ENCODE data around the gene TXK.

The TXK gene

DNA sequence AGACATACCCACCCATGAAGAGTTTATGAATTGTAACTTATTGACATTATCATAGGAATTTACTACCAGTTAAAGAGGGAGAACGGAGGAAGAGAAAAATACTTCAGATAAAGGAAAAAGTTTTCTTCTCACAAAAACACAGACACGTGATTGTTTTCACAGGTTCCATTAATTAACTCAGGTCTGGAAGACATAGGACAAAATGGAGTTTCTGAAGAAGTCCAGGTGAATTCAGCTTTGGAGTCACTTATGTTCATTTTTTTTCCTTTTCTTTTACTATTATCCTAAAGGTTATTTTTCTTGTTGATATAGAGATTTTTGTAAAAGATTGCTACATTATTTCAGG lies 97.0 kb downstream of the TXK start:
- no peak for DNase-seq (ENCODE audit: low read depth)
- no peak overlapping the region for H3K4me3 ChIP-seq (ENCODE audit: low read length)
- TF ChIP-seq, protein P1, sequence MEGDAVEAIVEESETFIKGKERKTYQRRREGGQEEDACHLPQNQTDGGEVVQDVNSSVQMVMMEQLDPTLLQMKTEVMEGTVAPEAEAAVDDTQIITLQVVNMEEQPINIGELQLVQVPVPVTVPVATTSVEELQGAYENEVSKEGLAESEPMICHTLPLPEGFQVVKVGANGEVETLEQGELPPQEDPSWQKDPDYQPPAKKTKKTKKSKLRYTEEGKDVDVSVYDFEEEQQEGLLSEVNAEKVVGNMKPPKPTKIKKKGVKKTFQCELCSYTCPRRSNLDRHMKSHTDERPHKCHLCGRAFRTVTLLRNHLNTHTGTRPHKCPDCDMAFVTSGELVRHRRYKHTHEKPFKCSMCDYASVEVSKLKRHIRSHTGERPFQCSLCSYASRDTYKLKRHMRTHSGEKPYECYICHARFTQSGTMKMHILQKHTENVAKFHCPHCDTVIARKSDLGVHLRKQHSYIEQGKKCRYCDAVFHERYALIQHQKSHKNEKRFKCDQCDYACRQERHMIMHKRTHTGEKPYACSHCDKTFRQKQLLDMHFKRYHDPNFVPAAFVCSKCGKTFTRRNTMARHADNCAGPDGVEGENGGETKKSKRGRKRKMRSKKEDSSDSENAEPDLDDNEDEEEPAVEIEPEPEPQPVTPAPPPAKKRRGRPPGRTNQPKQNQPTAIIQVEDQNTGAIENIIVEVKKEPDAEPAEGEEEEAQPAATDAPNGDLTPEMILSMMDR (conservative IDR thresholded peaks at IDR 0.05; ENCODE audit: low read length), result no peak

DNA sequence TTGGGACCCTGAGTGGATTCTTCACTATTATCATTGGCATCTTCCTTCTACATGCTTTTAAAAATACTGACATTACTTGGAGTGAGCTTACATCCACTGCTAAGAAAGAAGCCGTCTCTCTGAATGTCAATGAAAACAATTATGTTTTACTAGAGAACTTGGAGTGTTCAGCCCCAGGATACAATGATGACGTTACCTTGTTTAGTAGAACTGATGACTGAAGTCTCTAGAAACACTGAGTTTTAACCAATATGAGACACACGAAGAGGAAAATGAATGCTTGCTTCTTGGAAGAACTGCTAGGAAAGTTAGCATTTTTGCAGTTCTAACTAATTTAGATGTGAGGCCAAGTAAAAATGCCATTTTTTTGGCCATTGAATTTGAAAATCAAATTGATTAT lies 98.1 kb downstream of the TXK start:
- no peak overlapping the region for H3K4me3 ChIP-seq (ENCODE audit: low read length)
- TF ChIP-seq, protein P1 (conservative IDR thresholded peaks at IDR 0.05; ENCODE audit: low read length), result no peak
- DNase-seq (ENCODE audit: low read depth), result no peak

DNA sequence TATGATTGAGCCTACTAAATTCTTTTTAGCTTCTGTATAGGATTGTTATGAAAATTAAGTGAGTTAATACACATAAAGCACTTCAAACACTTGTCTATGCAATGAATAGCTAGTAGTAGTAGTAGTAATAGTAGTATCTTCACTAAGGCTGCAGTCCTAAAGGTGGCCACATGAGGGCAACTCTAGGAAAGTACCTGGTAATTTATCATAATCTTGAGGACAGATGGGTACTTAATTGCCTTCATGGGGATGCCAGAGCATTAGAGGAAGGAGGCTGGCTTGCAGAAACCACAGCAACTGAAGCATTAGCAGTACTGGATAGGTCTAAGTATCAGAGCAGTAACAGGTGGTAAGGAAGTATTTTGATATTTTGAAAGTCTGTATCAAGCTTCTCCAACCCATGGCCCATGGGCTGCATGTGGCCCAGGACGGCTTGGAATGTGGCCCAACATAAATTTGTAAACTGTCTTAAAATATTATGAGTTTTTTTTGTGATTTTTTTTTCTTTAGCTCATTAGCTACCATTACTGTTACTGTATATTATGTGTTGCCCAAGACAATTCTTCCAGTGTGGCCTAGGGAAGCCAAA lies 100.1 kb downstream of the TXK start:
- H3K4me3 ChIP-seq (ENCODE audit: low read length), result no peak overlapping the region
- no peak for DNase-seq (ENCODE audit: low read depth)
- TF ChIP-seq, protein P1 (conservative IDR thresholded peaks at IDR 0.05; ENCODE audit: low read length), result peak; percentile 61

DNA sequence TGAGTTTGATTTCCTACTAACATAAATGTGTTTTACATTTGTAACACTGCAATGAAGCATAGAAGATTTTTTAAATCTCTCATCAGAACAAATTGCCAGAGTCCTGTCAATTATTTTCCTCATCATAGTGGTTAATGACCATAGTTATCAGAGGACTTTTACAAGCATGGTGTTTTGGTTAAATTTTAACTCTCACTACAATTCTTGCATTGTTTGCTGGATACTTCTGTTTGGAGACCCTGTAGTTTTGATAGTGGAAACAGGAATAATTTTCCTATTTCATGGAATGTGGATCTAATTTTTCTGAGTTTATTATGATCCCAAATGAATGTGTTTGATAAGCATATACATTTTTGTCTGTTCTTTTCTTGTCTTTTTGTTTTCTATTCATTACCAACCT lies 100.6 kb downstream of the TXK start:
- DNase-seq (ENCODE audit: low read depth), result no peak
- H3K4me3 ChIP-seq (ENCODE audit: low read length), result no peak overlapping the region
- TF ChIP-seq, protein P1 (conservative IDR thresholded peaks at IDR 0.05; ENCODE audit: low read length), result no peak

DNA sequence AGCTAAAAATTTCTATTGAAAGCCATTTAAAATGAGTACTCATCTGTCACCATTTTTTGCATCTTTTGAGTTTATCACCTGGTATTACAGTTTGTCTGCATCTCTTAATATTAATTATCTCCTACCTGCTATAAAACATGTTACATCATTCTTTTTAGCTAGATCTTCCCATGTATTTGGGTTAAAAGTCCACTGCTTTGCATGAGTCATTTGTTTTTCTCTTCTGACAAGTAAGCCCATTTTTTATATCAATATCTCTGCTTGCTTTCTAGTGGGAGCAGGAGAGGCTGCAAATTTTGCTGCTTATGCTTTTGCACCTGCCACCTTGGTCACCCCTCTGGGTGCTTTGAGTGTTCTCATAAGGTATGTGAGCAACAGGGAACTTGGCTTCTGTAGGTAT lies 101.3 kb downstream of the TXK start:
- DNase-seq (ENCODE audit: low read depth), result no peak
- H3K4me3 ChIP-seq (ENCODE audit: low read length), result no peak overlapping the region
- TF ChIP-seq, protein P1 (conservative IDR thresholded peaks at IDR 0.05; ENCODE audit: low read length), result no peak

- no peak overlapping the region for H3K4me3 ChIP-seq (ENCODE audit: low read length)
- DNase-seq (ENCODE audit: low read depth), result no peak
- TF ChIP-seq, protein P1 (conservative IDR thresholded peaks at IDR 0.05; ENCODE audit: low read length), result no peak
Measured at GRCh38 chr4:48031802-48032525, 102.1 kb downstream of the TXK start.

DNA sequence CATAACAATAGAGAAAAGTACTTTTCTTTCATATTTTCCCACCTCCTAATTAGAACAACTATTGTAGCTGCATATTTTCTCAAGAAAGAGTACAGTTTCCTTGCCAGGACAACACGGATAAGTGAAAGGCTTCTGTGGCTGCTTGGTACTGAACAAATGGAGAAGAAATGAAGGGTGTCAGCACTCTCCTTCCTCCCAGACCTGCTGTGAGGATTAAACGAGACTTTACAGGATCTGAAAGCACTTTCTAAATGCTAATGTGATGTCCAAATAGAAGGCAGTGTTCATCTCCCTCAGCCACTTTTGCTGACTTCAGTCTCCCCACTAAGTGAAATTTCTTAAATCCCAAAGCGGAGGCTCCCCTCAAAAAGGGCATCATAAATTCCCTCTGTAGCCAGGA lies 103.6 kb downstream of the TXK start:
- TF ChIP-seq, protein P1 (conservative IDR thresholded peaks at IDR 0.05; ENCODE audit: low read length), result no peak
- no peak overlapping the region for H3K4me3 ChIP-seq (ENCODE audit: low read length)

More for the DNA sequence above, 103.6 kb downstream of the TXK start:
- DNase-seq (ENCODE audit: low read depth), result no peak
